Body of pancreas (tissue), 4 donors: ENCODE measurements around the gene TTC21B.

Experiments used
- CTCF ChIP-seq, 7 experiments: fragments of 450-650 bp in 4 of 7; fragments of 200-600 bp in 3 of 7; sonication (generic) in 3 of 7; IDR thresholded peaks; one replicate each; pipeline ENCODE4 v1.5.1; 2016 to 2019; ENCODE audit warnings: antibody characterized with exemption in 7 of 7
- POLR2A ChIP-seq, 3 donors: fragments of 450-650 bp; IDR thresholded peaks; one replicate each; pipeline ENCODE4 v1.6.1; 2016; ENCODE audit warnings: antibody characterized with exemption in 3 of 3, mild to moderate bottlenecking in 2 of 3

- TF ChIP-seq CTCF (IDR thresholded peaks at IDR 0.05) (no peak), POLR2A (IDR thresholded peaks at IDR 0.05) (no peak)
Observed at GRCh38 chr2:165970663-165971062, 17.1 kb upstream of the TTC21B start.
